K562 (cell line): ENCODE measurements around the gene INHA. TPM values are rescaled to one million over a fixed set of nuclear protein-coding genes. Genes with fewer than 3 reads are reported as not detected.

Source experiments
- BHLHE40 ChIP-seq: IDR thresholded peaks from 2 replicates; pipeline ENCODE4 v1.6.1; 2011; ENCODE audit warnings: low read length, improper control_type of control experiment
- HIVEP1 ChIP-seq: fragments of 250-450 bp; sonication (Bioruptor Pico); IDR thresholded peaks from 2 replicates; pipeline ENCODE4 v1.4.0; 2020; ENCODE audit warnings: mild to moderate bottlenecking
- NR2F6 ChIP-seq: fragments of 450-650 bp; formaldehyde crosslinking; IDR thresholded peaks from 2 replicates; pipeline ENCODE4 v1.4.0; 2020; ENCODE audit warnings: mild to moderate bottlenecking
- SRSF7 ChIP-seq: fragments of 200-400 bp; formaldehyde crosslinking; optimal IDR thresholded peaks from 2 replicates; pipeline ENCODE3; 2017; ENCODE audit warnings: mild to moderate bottlenecking, low read depth, low read length
- ZNF431 ChIP-seq: sonication (generic); formaldehyde crosslinking; IDR thresholded peaks from 2 replicates; pipeline ENCODE4 v1.8.0; 2022; ENCODE audit warnings: mild to moderate bottlenecking, missing genetic modification reagents
- polyA plus RNA-seq, 8 experiments: library from polyadenylated mRNA; depleted of rRNA in 4 of 8; stranded (reverse) in 5 of 8; unstranded in 3 of 8; fragments of >200 nt; fragmentation: Nextera tagmentation in 2 of 8; fragmentation: Illumina TruSeq in 1 of 8; extraction: Ambion mirVana in 2 of 8; extraction: Trizol in 1 of 8; gene quantifications; 2 replicates each; pipeline versions ENCODE4 v1.2.1 to v1.2.3, GENCODE V29; 2011 to 2014; ENCODE audit warnings: inconsistent platforms in 1 of 8, missing spikeins in 1 of 8
- total RNA-seq, 7 experiments: library from RNA; depleted of rRNA in 6 of 7; stranded (reverse); fragments of >200 nt in 6 of 7; fragmentation: Illumina TruSeq in 2 of 7; extraction: Trizol in 2 of 7; gene quantifications; 2 replicates each; pipeline versions ENCODE4 v1.2.1 to v1.2.3, GENCODE V29; 2011 to 2021; ENCODE audit warnings: low replicate concordance in 1 of 7
- TF ChIP-seq, protein P1 (sequence below), 2 experiments: fragments of 450-650 bp in 1 of 2; sonication (generic) in 1 of 2; formaldehyde crosslinking in 1 of 2; IDR thresholded peaks; 2 replicates each; pipeline versions ENCODE4 v1.7.1 to v1.9.0; 2016 to 2022; ENCODE audit warnings: inconsistent platforms in 1 of 2, mild to moderate bottlenecking in 1 of 2, missing genetic modification reagents in 1 of 2
- TF ChIP-seq, protein P2 (sequence below): fragments of 450-650 bp; IDR thresholded peaks from 2 replicates; pipeline ENCODE4 v1.7.0; 2016; ENCODE audit warnings: borderline replicate concordance
- TF ChIP-seq, protein P3 (sequence below): sonication (generic); formaldehyde crosslinking; IDR thresholded peaks from 2 replicates; pipeline ENCODE4 v1.8.0; 2023; ENCODE audit warnings: missing genetic modification reagents, mild to moderate bottlenecking, borderline replicate concordance
- TF ChIP-seq, protein P4 (sequence below): sonication (generic); formaldehyde crosslinking; IDR thresholded peaks from 2 replicates; pipeline ENCODE4 v1.8.0; 2022; ENCODE audit warnings: mild to moderate bottlenecking, missing genetic modification reagents

Gene INHA
- total and polyA plus RNA-seq, 9 of the 15 experiments (the other 6 are each of a cell fraction or from before 2014, with no cell fraction given) = 0.07 to 1.9 (median 0.40) TPM

DNA sequence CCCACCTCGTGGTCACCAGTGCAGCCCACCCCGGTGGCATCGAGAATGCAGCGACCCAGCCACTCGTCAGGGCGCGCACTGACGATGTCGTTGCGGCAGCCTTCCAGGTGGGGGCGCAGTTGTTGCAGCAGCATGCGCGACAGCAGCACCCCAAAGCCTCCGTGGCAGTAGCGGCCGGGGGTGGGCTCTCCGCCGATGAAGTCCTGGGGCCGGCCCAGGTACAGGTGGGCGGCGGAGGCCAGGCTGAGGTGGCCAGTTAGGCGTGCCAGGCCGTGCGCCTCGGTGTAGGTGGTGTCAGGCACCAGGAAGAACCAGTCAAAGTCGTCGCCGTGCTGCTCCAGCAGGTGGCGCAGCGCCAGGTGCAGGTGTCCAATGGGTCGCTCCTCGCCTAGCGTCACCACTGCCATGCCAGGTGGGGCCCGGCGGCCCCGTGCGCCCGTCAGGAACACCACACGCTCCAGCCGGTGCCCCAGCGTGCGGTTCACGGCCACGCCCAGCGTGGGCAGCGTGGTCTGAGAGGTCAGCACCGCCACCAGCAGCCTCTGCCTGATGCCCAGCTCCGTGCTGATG lies 30.4 kb upstream of the INHA start (continued):
- TF ChIP-seq, protein P1, sequence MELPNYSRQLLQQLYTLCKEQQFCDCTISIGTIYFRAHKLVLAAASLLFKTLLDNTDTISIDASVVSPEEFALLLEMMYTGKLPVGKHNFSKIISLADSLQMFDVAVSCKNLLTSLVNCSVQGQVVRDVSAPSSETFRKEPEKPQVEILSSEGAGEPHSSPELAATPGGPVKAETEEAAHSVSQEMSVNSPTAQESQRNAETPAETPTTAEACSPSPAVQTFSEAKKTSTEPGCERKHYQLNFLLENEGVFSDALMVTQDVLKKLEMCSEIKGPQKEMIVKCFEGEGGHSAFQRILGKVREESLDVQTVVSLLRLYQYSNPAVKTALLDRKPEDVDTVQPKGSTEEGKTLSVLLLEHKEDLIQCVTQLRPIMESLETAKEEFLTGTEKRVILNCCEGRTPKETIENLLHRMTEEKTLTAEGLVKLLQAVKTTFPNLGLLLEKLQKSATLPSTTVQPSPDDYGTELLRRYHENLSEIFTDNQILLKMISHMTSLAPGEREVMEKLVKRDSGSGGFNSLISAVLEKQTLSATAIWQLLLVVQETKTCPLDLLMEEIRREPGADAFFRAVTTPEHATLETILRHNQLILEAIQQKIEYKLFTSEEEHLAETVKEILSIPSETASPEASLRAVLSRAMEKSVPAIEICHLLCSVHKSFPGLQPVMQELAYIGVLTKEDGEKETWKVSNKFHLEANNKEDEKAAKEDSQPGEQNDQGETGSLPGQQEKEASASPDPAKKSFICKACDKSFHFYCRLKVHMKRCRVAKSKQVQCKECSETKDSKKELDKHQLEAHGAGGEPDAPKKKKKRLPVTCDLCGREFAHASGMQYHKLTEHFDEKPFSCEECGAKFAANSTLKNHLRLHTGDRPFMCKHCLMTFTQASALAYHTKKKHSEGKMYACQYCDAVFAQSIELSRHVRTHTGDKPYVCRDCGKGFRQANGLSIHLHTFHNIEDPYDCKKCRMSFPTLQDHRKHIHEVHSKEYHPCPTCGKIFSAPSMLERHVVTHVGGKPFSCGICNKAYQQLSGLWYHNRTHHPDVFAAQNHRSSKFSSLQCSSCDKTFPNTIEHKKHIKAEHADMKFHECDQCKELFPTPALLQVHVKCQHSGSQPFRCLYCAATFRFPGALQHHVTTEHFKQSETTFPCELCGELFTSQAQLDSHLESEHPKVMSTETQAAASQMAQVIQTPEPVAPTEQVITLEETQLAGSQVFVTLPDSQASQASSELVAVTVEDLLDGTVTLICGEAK (IDR thresholded peaks at IDR 0.05) = no peak
- TF ChIP-seq, protein P1 (CRISPR knock-in tag; IDR thresholded peaks at IDR 0.05) = no peak
- TF ChIP-seq, protein P2, sequence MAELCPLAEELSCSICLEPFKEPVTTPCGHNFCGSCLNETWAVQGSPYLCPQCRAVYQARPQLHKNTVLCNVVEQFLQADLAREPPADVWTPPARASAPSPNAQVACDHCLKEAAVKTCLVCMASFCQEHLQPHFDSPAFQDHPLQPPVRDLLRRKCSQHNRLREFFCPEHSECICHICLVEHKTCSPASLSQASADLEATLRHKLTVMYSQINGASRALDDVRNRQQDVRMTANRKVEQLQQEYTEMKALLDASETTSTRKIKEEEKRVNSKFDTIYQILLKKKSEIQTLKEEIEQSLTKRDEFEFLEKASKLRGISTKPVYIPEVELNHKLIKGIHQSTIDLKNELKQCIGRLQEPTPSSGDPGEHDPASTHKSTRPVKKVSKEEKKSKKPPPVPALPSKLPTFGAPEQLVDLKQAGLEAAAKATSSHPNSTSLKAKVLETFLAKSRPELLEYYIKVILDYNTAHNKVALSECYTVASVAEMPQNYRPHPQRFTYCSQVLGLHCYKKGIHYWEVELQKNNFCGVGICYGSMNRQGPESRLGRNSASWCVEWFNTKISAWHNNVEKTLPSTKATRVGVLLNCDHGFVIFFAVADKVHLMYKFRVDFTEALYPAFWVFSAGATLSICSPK = no peak
- TF ChIP-seq, protein P3, sequence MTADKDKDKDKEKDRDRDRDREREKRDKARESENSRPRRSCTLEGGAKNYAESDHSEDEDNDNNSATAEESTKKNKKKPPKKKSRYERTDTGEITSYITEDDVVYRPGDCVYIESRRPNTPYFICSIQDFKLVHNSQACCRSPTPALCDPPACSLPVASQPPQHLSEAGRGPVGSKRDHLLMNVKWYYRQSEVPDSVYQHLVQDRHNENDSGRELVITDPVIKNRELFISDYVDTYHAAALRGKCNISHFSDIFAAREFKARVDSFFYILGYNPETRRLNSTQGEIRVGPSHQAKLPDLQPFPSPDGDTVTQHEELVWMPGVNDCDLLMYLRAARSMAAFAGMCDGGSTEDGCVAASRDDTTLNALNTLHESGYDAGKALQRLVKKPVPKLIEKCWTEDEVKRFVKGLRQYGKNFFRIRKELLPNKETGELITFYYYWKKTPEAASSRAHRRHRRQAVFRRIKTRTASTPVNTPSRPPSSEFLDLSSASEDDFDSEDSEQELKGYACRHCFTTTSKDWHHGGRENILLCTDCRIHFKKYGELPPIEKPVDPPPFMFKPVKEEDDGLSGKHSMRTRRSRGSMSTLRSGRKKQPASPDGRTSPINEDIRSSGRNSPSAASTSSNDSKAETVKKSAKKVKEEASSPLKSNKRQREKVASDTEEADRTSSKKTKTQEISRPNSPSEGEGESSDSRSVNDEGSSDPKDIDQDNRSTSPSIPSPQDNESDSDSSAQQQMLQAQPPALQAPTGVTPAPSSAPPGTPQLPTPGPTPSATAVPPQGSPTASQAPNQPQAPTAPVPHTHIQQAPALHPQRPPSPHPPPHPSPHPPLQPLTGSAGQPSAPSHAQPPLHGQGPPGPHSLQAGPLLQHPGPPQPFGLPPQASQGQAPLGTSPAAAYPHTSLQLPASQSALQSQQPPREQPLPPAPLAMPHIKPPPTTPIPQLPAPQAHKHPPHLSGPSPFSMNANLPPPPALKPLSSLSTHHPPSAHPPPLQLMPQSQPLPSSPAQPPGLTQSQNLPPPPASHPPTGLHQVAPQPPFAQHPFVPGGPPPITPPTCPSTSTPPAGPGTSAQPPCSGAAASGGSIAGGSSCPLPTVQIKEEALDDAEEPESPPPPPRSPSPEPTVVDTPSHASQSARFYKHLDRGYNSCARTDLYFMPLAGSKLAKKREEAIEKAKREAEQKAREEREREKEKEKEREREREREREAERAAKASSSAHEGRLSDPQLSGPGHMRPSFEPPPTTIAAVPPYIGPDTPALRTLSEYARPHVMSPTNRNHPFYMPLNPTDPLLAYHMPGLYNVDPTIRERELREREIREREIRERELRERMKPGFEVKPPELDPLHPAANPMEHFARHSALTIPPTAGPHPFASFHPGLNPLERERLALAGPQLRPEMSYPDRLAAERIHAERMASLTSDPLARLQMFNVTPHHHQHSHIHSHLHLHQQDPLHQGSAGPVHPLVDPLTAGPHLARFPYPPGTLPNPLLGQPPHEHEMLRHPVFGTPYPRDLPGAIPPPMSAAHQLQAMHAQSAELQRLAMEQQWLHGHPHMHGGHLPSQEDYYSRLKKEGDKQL (CRISPR knock-in tag) = no peak
- TF ChIP-seq ZNF431 (no peak), BHLHE40 (no peak), HIVEP1 (CRISPR knock-in tag) (no peak), NR2F6 (CRISPR knock-in tag) (no peak), SRSF7 (no peak)
- TF ChIP-seq, protein P4, sequence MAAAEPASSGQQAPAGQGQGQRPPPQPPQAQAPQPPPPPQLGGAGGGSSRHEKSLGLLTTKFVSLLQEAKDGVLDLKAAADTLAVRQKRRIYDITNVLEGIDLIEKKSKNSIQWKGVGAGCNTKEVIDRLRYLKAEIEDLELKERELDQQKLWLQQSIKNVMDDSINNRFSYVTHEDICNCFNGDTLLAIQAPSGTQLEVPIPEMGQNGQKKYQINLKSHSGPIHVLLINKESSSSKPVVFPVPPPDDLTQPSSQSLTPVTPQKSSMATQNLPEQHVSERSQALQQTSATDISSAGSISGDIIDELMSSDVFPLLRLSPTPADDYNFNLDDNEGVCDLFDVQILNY (CRISPR knock-in tag) = no peak
